HG02642 (cell line): Measurements from ENCODE around the gene ZDHHC15.
"Not testable (repeated sequence)": the region's sequence is repeated elsewhere in the genome, so short reads cannot be mapped to it uniquely, and the experiment has no call there.

ENCODE experiments used
- ATAC-seq: cut with Tn5 transposase; IDR thresholded peaks from one replicate; pipeline ENCODE4 v1.9.1; 2021; ENCODE audit warnings: mild to moderate bottlenecking; ENCODE audit not compliant: unreplicated experiment, poor library complexity

The ZDHHC15 gene

GRCh38 chrX:75522565-75523431, at the start of gene ZDHHC15:
Gene ZDHHC15 (minus strand): TSS chrX:75523037. CDS start chrX:75523024, 13 bp downstream.
- no peak for ATAC-seq

GRCh38 chrX:75560544-75560943, 37.7 kb upstream of the ZDHHC15 start:
- not testable (repeated sequence) for ATAC-seq

DNA sequence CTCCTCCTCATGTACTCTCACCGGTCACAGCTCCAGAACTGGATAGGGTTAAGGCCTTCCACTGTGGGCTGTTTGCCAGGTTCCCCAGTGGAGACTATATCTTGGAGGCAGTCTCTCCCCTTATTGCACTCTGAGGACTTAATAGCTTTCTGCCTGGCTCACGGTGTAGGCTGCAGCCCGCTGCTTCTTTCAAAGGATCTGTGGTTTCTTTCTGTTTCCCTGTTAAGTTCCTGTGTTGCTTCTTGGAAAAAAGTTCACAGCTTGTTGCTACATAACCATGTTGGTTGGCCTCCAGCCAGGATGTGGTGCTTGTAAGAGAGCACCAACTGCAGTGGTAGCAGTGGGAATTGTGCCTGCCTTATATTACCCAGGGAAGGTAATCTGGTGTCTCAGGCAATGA, 24.9 kb upstream of the ZDHHC15 start:
- ATAC-seq: no peak

GRCh38 chrX:75546724-75547511, 24.1 kb upstream of the ZDHHC15 start:
- no peak for ATAC-seq

DNA sequence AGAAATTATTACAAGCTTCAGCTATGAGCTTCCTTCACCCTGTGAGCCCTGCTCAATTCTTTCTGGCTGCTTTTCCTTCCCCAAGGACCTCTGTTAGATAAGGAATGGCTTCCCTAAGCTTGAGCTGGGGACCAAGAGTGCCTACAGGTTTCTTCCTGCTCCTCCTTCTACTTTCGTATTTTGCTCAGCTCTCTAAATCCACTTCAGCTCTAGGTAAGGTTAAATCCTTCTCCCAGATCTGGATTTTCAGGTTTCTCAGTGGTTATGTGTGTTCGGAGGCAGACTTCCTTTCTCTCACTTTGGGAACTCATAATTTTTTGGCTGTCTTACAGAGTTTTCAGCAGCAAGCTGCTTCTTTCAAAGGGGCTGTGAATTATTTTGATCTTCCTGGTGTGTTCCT, 21.9 kb upstream of the ZDHHC15 start:
- no peak for ATAC-seq

DNA sequence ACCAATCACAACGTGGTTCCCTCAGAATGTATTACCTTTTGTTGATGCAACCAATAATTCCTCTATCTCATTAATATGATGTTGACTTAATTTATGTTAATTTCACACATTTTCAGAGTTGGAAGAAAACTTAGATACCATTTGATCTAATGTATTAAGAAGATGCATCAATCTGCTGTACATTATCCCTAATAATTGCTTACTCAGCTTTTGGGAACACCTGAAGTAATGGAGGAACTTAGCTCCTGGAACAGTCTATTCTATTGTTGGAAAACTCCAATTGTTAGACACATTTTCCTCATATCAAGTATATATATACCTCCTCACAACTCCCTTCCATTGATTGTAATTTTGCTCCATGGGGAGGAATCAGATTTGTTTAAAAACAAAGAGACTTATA, 38.9 kb downstream of the ZDHHC15 start:
- ATAC-seq: no peak

- not testable (repeated sequence) for ATAC-seq
Observed at GRCh38 chrX:75461780-75462179, 61.1 kb downstream of the ZDHHC15 start.

DNA sequence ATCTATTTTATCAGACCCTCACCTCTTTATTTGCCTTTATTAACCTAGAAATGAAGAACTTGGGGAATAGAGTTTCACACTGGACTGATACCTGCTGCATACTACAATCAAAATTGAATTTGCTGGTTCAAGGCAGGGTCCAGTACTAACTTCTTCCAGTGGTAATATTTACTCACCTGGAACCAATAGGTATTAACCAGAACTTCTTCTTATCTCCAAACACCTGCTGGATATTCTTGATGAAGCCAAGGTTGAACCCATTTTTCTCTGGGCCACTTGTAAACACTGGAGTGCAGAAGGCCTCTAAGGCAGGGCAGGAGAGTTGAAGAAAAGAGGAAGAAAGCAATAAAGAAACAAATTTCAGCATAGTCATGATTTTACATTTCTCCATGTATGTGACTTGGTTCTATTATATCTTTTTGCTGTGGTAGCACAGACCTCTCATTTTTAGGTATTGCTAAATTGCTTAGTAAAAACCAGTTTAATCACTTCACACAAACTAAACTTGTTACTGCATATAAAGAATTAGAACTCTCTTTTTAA, 101.1 kb downstream of the ZDHHC15 start:
- ATAC-seq: no peak

GRCh38 chrX:75407153-75407552, 115.7 kb downstream of the ZDHHC15 start:
- not testable (repeated sequence) for ATAC-seq

GRCh38 chrX:75390470-75390869, 132.4 kb downstream of the ZDHHC15 start:
- no peak for ATAC-seq

DNA sequence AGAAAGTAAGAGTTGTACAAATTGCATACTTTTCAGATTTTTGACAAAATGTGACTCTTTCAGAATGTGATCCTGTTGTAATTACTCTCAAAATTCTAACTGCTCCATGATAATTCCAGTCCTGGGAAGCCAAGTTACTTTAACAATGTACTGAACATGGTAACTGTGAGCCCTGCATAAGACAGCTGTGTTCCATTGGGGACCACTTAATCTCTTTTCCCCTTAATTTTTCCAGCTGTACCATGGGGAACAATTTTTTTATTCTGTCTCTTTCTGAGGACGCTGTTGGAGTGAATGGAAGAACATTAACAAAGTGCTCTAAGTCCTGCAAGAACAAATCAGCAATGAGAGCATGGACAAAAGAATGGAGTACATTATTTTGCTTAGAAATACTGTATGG, 153.1 kb downstream of the ZDHHC15 start:
- ATAC-seq: no peak

DNA sequence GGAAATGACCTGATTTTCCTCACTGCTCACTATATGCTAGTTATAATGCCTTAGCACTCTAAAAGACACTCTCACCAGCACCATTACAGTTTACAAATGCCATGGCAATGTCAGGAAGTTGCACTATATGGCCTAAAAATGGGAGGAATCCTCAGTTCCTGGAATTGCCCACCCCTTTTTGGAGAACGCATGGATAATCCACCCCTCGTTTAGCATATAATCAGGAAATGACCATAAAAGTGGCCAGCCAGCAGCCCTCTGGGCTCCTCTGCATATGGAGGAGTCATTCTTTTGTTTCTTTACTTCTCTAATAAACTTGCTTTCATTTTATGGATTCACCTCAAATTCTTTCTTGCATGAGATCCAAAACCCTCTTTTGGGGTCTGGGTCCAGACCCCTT, 156.0 kb downstream of the ZDHHC15 start:
- no peak for ATAC-seq

- no peak for ATAC-seq
Observed at GRCh38 chrX:75365243-75365975, 157.4 kb downstream of the ZDHHC15 start.

DNA sequence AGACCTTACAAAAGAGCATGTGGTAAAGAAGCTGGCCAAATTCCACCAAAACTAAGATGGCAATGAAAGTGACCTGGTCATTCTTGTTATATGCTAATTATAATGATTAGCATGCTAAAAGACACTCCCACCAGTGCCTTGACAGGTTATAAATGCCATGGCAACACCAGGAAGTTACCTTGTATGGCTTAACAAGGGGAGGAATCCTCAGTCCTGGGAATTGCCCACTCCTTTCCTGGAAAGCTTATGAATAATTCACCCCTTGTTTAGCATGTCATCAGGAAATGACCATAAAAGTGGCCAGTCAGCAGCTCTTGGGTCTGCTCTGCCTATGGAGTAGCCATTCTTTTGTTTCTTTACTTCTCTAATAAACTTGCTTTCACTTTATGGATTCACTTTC, 161.0 kb downstream of the ZDHHC15 start:
- ATAC-seq: no peak

- ATAC-seq: not testable (repeated sequence)
Observed at GRCh38 chrX:75348601-75349000, 174.2 kb downstream of the ZDHHC15 start.

GRCh38 chrX:75337525-75337924, 185.3 kb downstream of the ZDHHC15 start:
- no peak for ATAC-seq

DNA sequence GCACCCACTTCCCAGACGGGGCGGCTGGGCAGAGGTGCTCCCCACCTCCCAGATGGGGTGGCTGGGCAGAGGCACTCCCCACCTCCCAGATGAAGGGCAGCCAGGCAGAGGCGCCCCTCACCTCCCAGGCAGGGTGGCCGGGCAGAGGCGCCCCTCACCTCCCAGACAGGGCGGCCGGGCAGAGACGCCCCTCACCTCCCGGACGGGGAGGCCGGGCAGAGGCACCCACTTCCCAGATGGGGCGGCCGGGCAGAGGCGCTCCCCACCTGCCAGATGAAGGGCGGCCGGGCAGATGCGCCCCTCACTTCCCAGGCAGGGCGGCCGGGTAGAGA, 187.7 kb downstream of the ZDHHC15 start:
- ATAC-seq: no peak

- not testable (repeated sequence) for ATAC-seq
Observed at GRCh38 chrX:75334407-75335126, 188.3 kb downstream of the ZDHHC15 start.

DNA sequence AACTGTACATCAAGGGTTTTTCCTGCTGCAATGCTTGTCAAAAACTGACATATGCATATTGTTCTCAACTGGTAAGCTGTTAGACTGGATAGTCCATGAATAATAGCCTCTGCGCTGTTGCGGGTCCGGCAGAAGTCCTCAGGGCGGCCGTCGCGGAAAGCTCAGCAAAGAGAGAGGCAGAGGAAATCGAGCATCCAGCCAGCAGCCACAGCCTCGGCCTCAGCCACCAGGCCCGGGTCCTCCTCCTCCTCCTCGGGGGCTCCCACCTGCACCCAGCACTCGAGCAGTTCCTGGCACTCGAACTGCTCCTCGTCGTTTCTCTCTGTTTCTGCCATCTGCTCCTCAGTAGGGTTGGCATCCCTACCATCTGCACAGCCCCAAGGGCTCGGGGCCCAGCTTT, 195.2 kb downstream of the ZDHHC15 start:
- no peak for ATAC-seq
